PC-3 (cell line): ENCODE data around the gene TSHZ2. TPM values are rescaled to one million over a fixed set of nuclear protein-coding genes. Genes with fewer than 3 reads are reported as not detected.

Experiments
- ATAC-seq: fragments of 200-7000 bp; cut with Tn5 transposase; 2 replicates; pipeline ENCODE4 v1.9.1; 2020; ENCODE audit warnings: mild to moderate bottlenecking, moderate library complexity
- BruUV-seq: library from RNA; stranded (reverse); fragments of 400-500 nt; replicated peaks from 2 replicates; lab custom pipeline; 2021; lab: Mats Ljungman, UMichigan
- CTCF ChIA-PET: fragments of 300-600 bp; sonication (Branson Sonifier 250); formaldehyde crosslinking; loops from one replicate; lab custom pipeline; 2022; ENCODE audit warnings: antibody characterized with exemption; lab: Charles Lee
- POLR2A ChIA-PET: fragments of 300-600 bp; sonication (Branson Sonifier 250); formaldehyde crosslinking; loops from one replicate; lab custom pipeline; 2022; ENCODE audit warnings: antibody characterized with exemption; ENCODE audit not compliant: unreplicated experiment; lab: Charles Lee
- DNase-seq: peaks from one replicate; pipeline ENCODE4 v3.0.0-alpha.2; 2015
- H2AFZ ChIP-seq: fragments of 300-600 bp; sonication (generic); 2 replicates; pipeline ENCODE4 v1.6.0; 2016; ENCODE audit warnings: antibody characterized with exemption, low read length
- H3F3A ChIP-seq: fragments of 300-600 bp; sonication (generic); one replicate; pipeline ENCODE4 v1.6.0; 2017; ENCODE audit warnings: antibody characterized with exemption, low read length, control low read depth, mild to moderate bottlenecking; ENCODE audit not compliant: unreplicated experiment
- H3K27ac ChIP-seq: fragments of 300-600 bp; sonication (generic); 2 replicates; pipeline ENCODE4 v1.5.1; 2016; ENCODE audit warnings: mild to moderate bottlenecking, low read length
- H3K27me3 ChIP-seq: fragments of 300-600 bp; sonication (generic); 2 replicates; pipeline ENCODE4 v1.6.1; 2016; ENCODE audit warnings: low read length, mixed read lengths
- H3K36me3 ChIP-seq: fragments of 300-600 bp; sonication (generic); 2 replicates; pipeline ENCODE4 v1.6.1; 2016; ENCODE audit warnings: low read depth, mixed run types, low read length, mixed read lengths
- H3K4me1 ChIP-seq: fragments of 300-600 bp; sonication (generic); 2 replicates; pipeline ENCODE4 v1.5.1; 2016; ENCODE audit warnings: low read length; ENCODE audit not compliant: insufficient read depth
- H3K4me2 ChIP-seq: fragments of 300-600 bp; sonication (generic); 2 replicates; pipeline ENCODE4 v1.6.0; 2016; ENCODE audit warnings: low read length
- H3K4me3 ChIP-seq: fragments of 300-600 bp; sonication (generic); 2 replicates; pipeline ENCODE4 v1.5.1; 2016; ENCODE audit warnings: mild to moderate bottlenecking, low read length, mixed read lengths
- H3K79me2 ChIP-seq: fragments of 300-600 bp; sonication (generic); 2 replicates; pipeline ENCODE4 v1.6.1; 2017; ENCODE audit warnings: low read length, mixed read lengths
- H3K9ac ChIP-seq: fragments of 300-600 bp; sonication (generic); 2 replicates; pipeline ENCODE4 v1.6.0; 2016; ENCODE audit warnings: mild to moderate bottlenecking, low read length
- H3K9me2 ChIP-seq: fragments of 300-600 bp; sonication (generic); replicated peaks from 2 replicates; pipeline ENCODE4 v1.6.1; 2016; ENCODE audit warnings: mixed run types, low read length, mixed read lengths
- H3K9me3 ChIP-seq: fragments of 300-600 bp; sonication (generic); 2 replicates; pipeline ENCODE4 v1.6.1; 2016; ENCODE audit warnings: low read length, mixed read lengths
- H4K20me1 ChIP-seq: fragments of 300-600 bp; sonication (generic); 2 replicates; pipeline ENCODE4 v1.6.1; 2016; ENCODE audit warnings: low read length, mixed read lengths
- CTCF ChIP-seq: fragments of 300-600 bp; sonication (generic); conservative IDR thresholded peaks from 2 replicates; pipeline ENCODE4 v1.5.1; 2017; ENCODE audit warnings: antibody characterized with exemption, low read depth, mild to moderate bottlenecking, low read length
- EZH2 ChIP-seq: fragments of 300-600 bp; sonication (generic); IDR thresholded peaks from one replicate; pipeline ENCODE4 v1.6.1; 2017; ENCODE audit warnings: antibody characterized with exemption, mild to moderate bottlenecking, low read length; ENCODE audit not compliant: unreplicated experiment
- EZH2phosphoT487 ChIP-seq: fragments of 300-600 bp; sonication (generic); IDR thresholded peaks from 2 replicates; pipeline ENCODE4 v1.6.1; 2018; ENCODE audit warnings: mild to moderate bottlenecking, antibody characterized with exemption, low read length, borderline replicate concordance
- intact Hi-C: fragments of 100-400 bp; cut with micrococcal nuclease; formaldehyde crosslinking; loops from 2 replicates; pipeline ENCODE4 v1.9.0; 2023
- total RNA-seq: library from RNA; depleted of rRNA; stranded (reverse); fragments of >200 nt; gene quantifications from 2 replicates; pipeline ENCODE4 v1.2.3, GENCODE V29; 2014

The TSHZ2 gene
- total RNA-seq, 1 experiment from 2014 or later: not detected

GRCh38 chr20:53179749-53180148 lies 207.6 kb downstream of the TSHZ2 start:
- BruUV-seq: no TSS peak
- H3K4me1 ChIP-seq: no peaks in the 10 kb centered on the region
- ChIA-PET CTCF (no interaction called here), POLR2A (no interaction called here)
- H3F3A ChIP-seq: no peaks in the 10 kb centered on the region
- no peaks in the 10 kb centered on the region for H3K79me2 ChIP-seq
- no peaks in the 10 kb centered on the region for H4K20me1 ChIP-seq
- no peak overlapping the region for H3K27ac ChIP-seq
- H3K36me3 ChIP-seq: no peaks in the 10 kb centered on the region
- no peak for TF ChIP-seq EZH2phosphoT487
- TF ChIP-seq EZH2: no peak
- TF ChIP-seq CTCF: no peak
- H3K9me3 ChIP-seq: no peaks in the 10 kb centered on the region
- DNase-seq (no peak), ATAC-seq (no peak)
- H3K4me3 ChIP-seq: no peak overlapping the region
- no peak overlapping the region for H2AFZ ChIP-seq
- intact Hi-C loops: no loop called here
- no peak overlapping the region for H3K4me2 ChIP-seq
- peaks cover 85% of the 10 kb centered on the region for H3K27me3 ChIP-seq
- H3K9me2 ChIP-seq: no peaks in the 10 kb centered on the region
- no peak overlapping the region for H3K9ac ChIP-seq

- no peaks in the 10 kb centered on the region for H3K9me2 ChIP-seq
- TF ChIP-seq EZH2phosphoT487 (no peak), CTCF (no peak), EZH2 (peak; percentile 22)
- H3K27ac ChIP-seq: no peak overlapping the region
- H3K27me3 ChIP-seq: peaks cover 90% of the 10 kb centered on the region
- H3K4me2 ChIP-seq: no peak overlapping the region
- H3F3A ChIP-seq: no peaks in the 10 kb centered on the region
- H4K20me1 ChIP-seq: no peaks in the 10 kb centered on the region
- H3K9me3 ChIP-seq: no peaks in the 10 kb centered on the region
- POLR2A ChIA-PET: no interaction called here
- ATAC-seq: no peak
- CTCF ChIA-PET: no interaction called here
- no peak for DNase-seq
- no peak overlapping the region for H3K4me3 ChIP-seq
- no peak overlapping the region for H3K9ac ChIP-seq
- BruUV-seq: no TSS peak
- intact Hi-C loops: no loop called here
- no peaks in the 10 kb centered on the region for H3K79me2 ChIP-seq
- H2AFZ ChIP-seq: no peak overlapping the region
- H3K36me3 ChIP-seq: no peaks in the 10 kb centered on the region
- H3K4me1 ChIP-seq: no peaks in the 10 kb centered on the region
Observed at GRCh38 chr20:53180928-53181362, 208.8 kb downstream of the TSHZ2 start.

- ATAC-seq: no peak
- POLR2A ChIA-PET: no interaction called here
- no peaks in the 10 kb centered on the region for H3K4me1 ChIP-seq
- H3K79me2 ChIP-seq: no peaks in the 10 kb centered on the region
- H3F3A ChIP-seq: no peaks in the 10 kb centered on the region
- H3K9me3 ChIP-seq: no peaks in the 10 kb centered on the region
- H4K20me1 ChIP-seq: no peaks in the 10 kb centered on the region
- peaks cover 92% of the 10 kb centered on the region for H3K27me3 ChIP-seq
- intact Hi-C loops: no loop called here
- H3K9me2 ChIP-seq: no peaks in the 10 kb centered on the region
- TF ChIP-seq EZH2phosphoT487 (no peak), CTCF (no peak), EZH2 (no peak)
- H3K4me3 ChIP-seq: no peak overlapping the region
- H3K27ac ChIP-seq: no peak overlapping the region
- no peak overlapping the region for H2AFZ ChIP-seq
- no peaks in the 10 kb centered on the region for H3K36me3 ChIP-seq
- CTCF ChIA-PET: no interaction called here
- BruUV-seq: no TSS peak
- H3K4me2 ChIP-seq: no peak overlapping the region
- DNase-seq: no peak
- no peak overlapping the region for H3K9ac ChIP-seq
Observed at GRCh38 chr20:53181866-53182376, 209.8 kb downstream of the TSHZ2 start.
